ENCODE measurements around the gene RAB29.

DNA sequence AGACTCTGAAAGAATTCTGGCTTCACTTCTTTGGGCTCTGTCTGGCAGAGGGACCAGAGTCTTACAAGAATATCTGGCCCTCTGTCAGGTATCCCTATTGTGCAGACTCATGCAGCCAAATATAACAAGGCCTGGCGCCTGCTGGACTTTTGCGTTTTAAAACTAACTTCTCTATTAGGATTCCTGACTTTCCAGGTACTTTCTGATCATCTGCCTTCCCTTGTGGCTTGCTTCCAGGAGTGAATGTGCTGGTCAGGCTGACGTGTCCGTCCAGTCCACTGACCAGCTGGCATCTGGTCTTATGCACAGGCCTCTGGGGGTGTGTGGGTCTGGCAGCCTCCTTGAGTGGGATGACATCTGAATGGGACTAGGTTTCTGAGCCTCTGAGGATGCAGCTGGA, 8.6 kb upstream of the RAB29 start:
- TF ChIP-seq, protein P1, sequence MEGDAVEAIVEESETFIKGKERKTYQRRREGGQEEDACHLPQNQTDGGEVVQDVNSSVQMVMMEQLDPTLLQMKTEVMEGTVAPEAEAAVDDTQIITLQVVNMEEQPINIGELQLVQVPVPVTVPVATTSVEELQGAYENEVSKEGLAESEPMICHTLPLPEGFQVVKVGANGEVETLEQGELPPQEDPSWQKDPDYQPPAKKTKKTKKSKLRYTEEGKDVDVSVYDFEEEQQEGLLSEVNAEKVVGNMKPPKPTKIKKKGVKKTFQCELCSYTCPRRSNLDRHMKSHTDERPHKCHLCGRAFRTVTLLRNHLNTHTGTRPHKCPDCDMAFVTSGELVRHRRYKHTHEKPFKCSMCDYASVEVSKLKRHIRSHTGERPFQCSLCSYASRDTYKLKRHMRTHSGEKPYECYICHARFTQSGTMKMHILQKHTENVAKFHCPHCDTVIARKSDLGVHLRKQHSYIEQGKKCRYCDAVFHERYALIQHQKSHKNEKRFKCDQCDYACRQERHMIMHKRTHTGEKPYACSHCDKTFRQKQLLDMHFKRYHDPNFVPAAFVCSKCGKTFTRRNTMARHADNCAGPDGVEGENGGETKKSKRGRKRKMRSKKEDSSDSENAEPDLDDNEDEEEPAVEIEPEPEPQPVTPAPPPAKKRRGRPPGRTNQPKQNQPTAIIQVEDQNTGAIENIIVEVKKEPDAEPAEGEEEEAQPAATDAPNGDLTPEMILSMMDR (IDR thresholded peaks at IDR 0.05) = no peak
- TF ChIP-seq POLR2A (IDR thresholded peaks at IDR 0.05) = no peak

Data from Peyer's patch (tissue), 4 donors.